Measurements from ENCODE around the gene PHACTR1.

PHACTR1 gene

GRCh38 chr6:13229205-13230085 is 512.9 kb downstream of the PHACTR1 start:
- TF ChIP-seq POU6F1 (CRISPR knock-in tag; IDR thresholded peaks at IDR 0.05; ENCODE audit: borderline replicate concordance, low read depth) (no peak), PATZ1 (CRISPR knock-in tag; IDR thresholded peaks at IDR 0.05; ENCODE audit: borderline replicate concordance) (no peak), ZC3H10 (CRISPR knock-in tag; IDR thresholded peaks at IDR 0.05) (no peak), TSHZ2 (CRISPR knock-in tag; IDR thresholded peaks at IDR 0.05) (no peak), GLIS3 (CRISPR knock-in tag; IDR thresholded peaks at IDR 0.05) (no peak), ZNF8 (CRISPR knock-in tag; IDR thresholded peaks at IDR 0.05) (no peak), TCF4 (CRISPR knock-in tag; IDR thresholded peaks at IDR 0.05; ENCODE audit: borderline replicate concordance) (no peak), TOX (CRISPR knock-in tag; IDR thresholded peaks at IDR 0.05; ENCODE audit: borderline replicate concordance) (no peak), CSRNP3 (CRISPR knock-in tag; IDR thresholded peaks at IDR 0.05) (no peak), SNAI2 (CRISPR knock-in tag; IDR thresholded peaks at IDR 0.05) (no peak), OSR1 (CRISPR knock-in tag; IDR thresholded peaks at IDR 0.05) (no peak), ESRRG (CRISPR knock-in tag; IDR thresholded peaks at IDR 0.05) (no peak), ZFP30 (CRISPR knock-in tag; IDR thresholded peaks at IDR 0.05) (no peak), ISL1 (CRISPR knock-in tag; IDR thresholded peaks at IDR 0.05) (no peak), BACH2 (CRISPR knock-in tag; IDR thresholded peaks at IDR 0.05; ENCODE audit: borderline replicate concordance) (no peak)
- ATAC-seq, result no peak

GRCh38 chr6:13233106-13233505 is 516.5 kb downstream of the PHACTR1 start:
- TF ChIP-seq ZC3H10 (CRISPR knock-in tag; IDR thresholded peaks at IDR 0.05) (no peak), SNAI2 (CRISPR knock-in tag; IDR thresholded peaks at IDR 0.05) (no peak), ESRRG (CRISPR knock-in tag; IDR thresholded peaks at IDR 0.05) (no peak), PATZ1 (CRISPR knock-in tag; IDR thresholded peaks at IDR 0.05; ENCODE audit: borderline replicate concordance) (no peak), BACH2 (CRISPR knock-in tag; IDR thresholded peaks at IDR 0.05; ENCODE audit: borderline replicate concordance) (no peak), GLIS3 (CRISPR knock-in tag; IDR thresholded peaks at IDR 0.05) (no peak), ZNF565 (CRISPR knock-in tag; conservative IDR thresholded peaks at IDR 0.05; ENCODE audit: low read depth) (no peak), CSDC2 (CRISPR knock-in tag; IDR thresholded peaks at IDR 0.05) (no peak), CREB5 (CRISPR knock-in tag; IDR thresholded peaks at IDR 0.05; ENCODE audit: low read depth) (no peak), ZFP3 (CRISPR knock-in tag; IDR thresholded peaks at IDR 0.05) (no peak), ZNF8 (CRISPR knock-in tag; IDR thresholded peaks at IDR 0.05) (no peak), CSRNP3 (CRISPR knock-in tag; IDR thresholded peaks at IDR 0.05) (no peak), RARB (CRISPR knock-in tag; IDR thresholded peaks at IDR 0.05) (no peak)

More at GRCh38 chr6:13233106-13233505, 516.5 kb downstream of the PHACTR1 start:
- no peak for ATAC-seq

Measured in SK-N-SH treated with all-trans-retinoic acid at 6 μM for 48 hours (cell line).